PC-3 (cell line): ENCODE data around the gene PDZRN4. TPM values are rescaled to one million over a fixed set of nuclear protein-coding genes. Genes with fewer than 3 reads are reported as not detected.
A peak's percentile ranks its signal among the peaks of the same experiment; 100 is the strongest.

Source experiments
- ATAC-seq: fragments of 200-7000 bp; cut with Tn5 transposase; 2 replicates; pipeline ENCODE4 v1.9.1; 2020; ENCODE audit warnings: mild to moderate bottlenecking, moderate library complexity
- BruUV-seq: library from RNA; stranded (reverse); fragments of 400-500 nt; replicated peaks from 2 replicates; lab custom pipeline; 2021; lab: Mats Ljungman, UMichigan
- CTCF ChIA-PET: fragments of 300-600 bp; sonication (Branson Sonifier 250); formaldehyde crosslinking; loops from one replicate; lab custom pipeline; 2022; ENCODE audit warnings: antibody characterized with exemption; lab: Charles Lee
- POLR2A ChIA-PET: fragments of 300-600 bp; sonication (Branson Sonifier 250); formaldehyde crosslinking; loops from one replicate; lab custom pipeline; 2022; ENCODE audit warnings: antibody characterized with exemption; ENCODE audit not compliant: unreplicated experiment; lab: Charles Lee
- DNase-seq: peaks from one replicate; pipeline ENCODE4 v3.0.0-alpha.2; 2015
- H2AFZ ChIP-seq: fragments of 300-600 bp; sonication (generic); 2 replicates; pipeline ENCODE4 v1.6.0; 2016; ENCODE audit warnings: antibody characterized with exemption, low read length
- H3F3A ChIP-seq: fragments of 300-600 bp; sonication (generic); one replicate; pipeline ENCODE4 v1.6.0; 2017; ENCODE audit warnings: antibody characterized with exemption, low read length, control low read depth, mild to moderate bottlenecking; ENCODE audit not compliant: unreplicated experiment
- H3K27ac ChIP-seq: fragments of 300-600 bp; sonication (generic); 2 replicates; pipeline ENCODE4 v1.5.1; 2016; ENCODE audit warnings: mild to moderate bottlenecking, low read length
- H3K27me3 ChIP-seq: fragments of 300-600 bp; sonication (generic); 2 replicates; pipeline ENCODE4 v1.6.1; 2016; ENCODE audit warnings: low read length, mixed read lengths
- H3K36me3 ChIP-seq: fragments of 300-600 bp; sonication (generic); 2 replicates; pipeline ENCODE4 v1.6.1; 2016; ENCODE audit warnings: low read depth, mixed run types, low read length, mixed read lengths
- H3K4me1 ChIP-seq: fragments of 300-600 bp; sonication (generic); 2 replicates; pipeline ENCODE4 v1.5.1; 2016; ENCODE audit warnings: low read length; ENCODE audit not compliant: insufficient read depth
- H3K4me2 ChIP-seq: fragments of 300-600 bp; sonication (generic); 2 replicates; pipeline ENCODE4 v1.6.0; 2016; ENCODE audit warnings: low read length
- H3K4me3 ChIP-seq: fragments of 300-600 bp; sonication (generic); 2 replicates; pipeline ENCODE4 v1.5.1; 2016; ENCODE audit warnings: mild to moderate bottlenecking, low read length, mixed read lengths
- H3K79me2 ChIP-seq: fragments of 300-600 bp; sonication (generic); 2 replicates; pipeline ENCODE4 v1.6.1; 2017; ENCODE audit warnings: low read length, mixed read lengths
- H3K9ac ChIP-seq: fragments of 300-600 bp; sonication (generic); 2 replicates; pipeline ENCODE4 v1.6.0; 2016; ENCODE audit warnings: mild to moderate bottlenecking, low read length
- H3K9me2 ChIP-seq: fragments of 300-600 bp; sonication (generic); replicated peaks from 2 replicates; pipeline ENCODE4 v1.6.1; 2016; ENCODE audit warnings: mixed run types, low read length, mixed read lengths
- H3K9me3 ChIP-seq: fragments of 300-600 bp; sonication (generic); 2 replicates; pipeline ENCODE4 v1.6.1; 2016; ENCODE audit warnings: low read length, mixed read lengths
- H4K20me1 ChIP-seq: fragments of 300-600 bp; sonication (generic); 2 replicates; pipeline ENCODE4 v1.6.1; 2016; ENCODE audit warnings: low read length, mixed read lengths
- CTCF ChIP-seq: fragments of 300-600 bp; sonication (generic); conservative IDR thresholded peaks from 2 replicates; pipeline ENCODE4 v1.5.1; 2017; ENCODE audit warnings: antibody characterized with exemption, low read depth, mild to moderate bottlenecking, low read length
- EZH2 ChIP-seq: fragments of 300-600 bp; sonication (generic); IDR thresholded peaks from one replicate; pipeline ENCODE4 v1.6.1; 2017; ENCODE audit warnings: antibody characterized with exemption, mild to moderate bottlenecking, low read length; ENCODE audit not compliant: unreplicated experiment
- EZH2phosphoT487 ChIP-seq: fragments of 300-600 bp; sonication (generic); IDR thresholded peaks from 2 replicates; pipeline ENCODE4 v1.6.1; 2018; ENCODE audit warnings: mild to moderate bottlenecking, antibody characterized with exemption, low read length, borderline replicate concordance
- intact Hi-C: fragments of 100-400 bp; cut with micrococcal nuclease; formaldehyde crosslinking; loops from 2 replicates; pipeline ENCODE4 v1.9.0; 2023
- total RNA-seq: library from RNA; depleted of rRNA; stranded (reverse); fragments of >200 nt; gene quantifications from 2 replicates; pipeline ENCODE4 v1.2.3, GENCODE V29; 2014

The PDZRN4 gene
- total RNA-seq, 1 experiment from 2014 or later, result not detected

GRCh38 chr12:41418586-41418985 lies 230.5 kb downstream of the PDZRN4 start:
- no peaks in the 10 kb centered on the region for H3K36me3 ChIP-seq
- H3K79me2 ChIP-seq, result no peaks in the 10 kb centered on the region
- H3K27ac ChIP-seq, result no peak overlapping the region
- ATAC-seq, result no peak
- no TSS peak for BruUV-seq
- H3K9ac ChIP-seq, result no peak overlapping the region
- H3K9me2 ChIP-seq, result no peaks in the 10 kb centered on the region
- H2AFZ ChIP-seq, result no peak overlapping the region
- peaks cover 5% of the 10 kb centered on the region; the same call in 1 of the 2 replicates for H3K27me3 ChIP-seq
- H3K4me1 ChIP-seq, result no peaks in the 10 kb centered on the region
- no peaks in the 10 kb centered on the region for H3F3A ChIP-seq
- H3K4me3 ChIP-seq, result no peak overlapping the region
- intact Hi-C loops, result no loop called here
- ChIA-PET POLR2A (no interaction called here), CTCF (no interaction called here)
- H3K4me2 ChIP-seq, result no peak overlapping the region
- H4K20me1 ChIP-seq, result no peaks in the 10 kb centered on the region
- H3K9me3 ChIP-seq, result no peaks in the 10 kb centered on the region
- DNase-seq, result no peak
- TF ChIP-seq CTCF (no peak), EZH2 (no peak), EZH2phosphoT487 (no peak)

DNA sequence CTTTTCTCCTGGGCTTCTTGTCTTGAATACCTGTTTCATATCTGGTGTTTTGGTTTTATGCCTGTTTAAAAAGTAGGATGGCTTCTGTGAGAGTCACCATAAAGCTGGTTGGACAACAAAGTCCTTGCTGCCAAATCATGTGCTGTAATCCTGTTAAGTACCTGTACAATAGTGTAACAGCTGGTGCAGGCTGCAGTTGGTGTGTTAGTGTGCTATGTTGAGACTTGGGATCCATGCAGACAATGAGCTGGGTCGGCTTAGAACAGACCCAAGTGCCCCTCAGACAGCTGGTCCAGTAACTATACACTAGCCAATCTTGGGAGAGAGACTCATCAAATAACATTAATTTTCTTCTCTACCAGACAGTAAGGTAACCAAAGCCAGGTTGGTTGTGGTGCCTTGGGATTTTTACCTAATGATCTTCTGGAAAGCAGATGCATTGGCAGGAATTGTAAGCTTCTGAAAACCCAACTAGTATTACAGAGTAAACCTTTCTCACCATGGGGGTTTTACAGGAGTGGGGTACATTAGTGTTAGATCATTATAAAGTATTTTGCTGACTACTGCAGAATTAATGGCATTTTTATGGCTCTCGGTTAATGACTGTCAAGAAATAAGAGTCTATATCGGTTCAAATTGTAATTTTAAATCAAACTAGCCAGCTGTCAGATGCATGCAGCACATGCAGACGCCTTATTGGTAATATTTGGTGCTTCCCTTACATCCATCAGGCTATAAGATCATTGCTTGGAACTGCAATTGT lies 231.2 kb downstream of the PDZRN4 start:
- Histone ChIP-seq H3K9me3 (no peaks in the 10 kb centered on the region), H3K4me1 (no peaks in the 10 kb centered on the region), H3K36me3 (no peaks in the 10 kb centered on the region), H3K27me3 (peaks cover 5% of the 10 kb centered on the region; the same call in 1 of the 2 replicates), H3F3A (no peaks in the 10 kb centered on the region), H2AFZ (no peak overlapping the region), H4K20me1 (no peaks in the 10 kb centered on the region), H3K4me2 (no peak overlapping the region), H3K79me2 (no peaks in the 10 kb centered on the region), H3K9ac (no peak overlapping the region), H3K4me3 (no peak overlapping the region), H3K9me2 (no peaks in the 10 kb centered on the region), H3K27ac (no peak overlapping the region)
- intact Hi-C loops, result no loop called here
- CTCF ChIA-PET, result no interaction called here
- no TSS peak for BruUV-seq
- DNase-seq (no peak), ATAC-seq (no peak)
- TF ChIP-seq CTCF (no peak), EZH2 (no peak), EZH2phosphoT487 (no peak)
- POLR2A ChIA-PET, result no interaction called here

DNA sequence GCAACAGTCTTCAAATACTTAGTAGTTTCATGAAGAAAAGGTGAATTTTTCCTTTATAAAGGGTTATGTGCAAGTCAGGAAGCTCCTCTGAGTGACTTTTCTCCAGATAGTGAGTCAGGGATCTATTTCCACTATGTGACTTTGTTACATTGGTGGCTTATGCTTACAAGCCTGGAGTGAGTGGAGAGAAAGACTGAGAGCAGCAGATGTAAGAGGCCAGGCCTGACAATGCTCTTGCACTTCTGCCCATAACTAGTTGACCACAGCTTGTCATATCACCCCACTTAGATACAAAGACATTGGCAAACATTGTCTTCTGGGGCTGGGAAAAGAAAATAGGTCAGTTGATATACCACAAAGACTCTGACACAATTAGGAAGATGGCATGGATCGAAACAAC lies 236.5 kb downstream of the PDZRN4 start:
- Histone ChIP-seq H3K9me3 (no peaks in the 10 kb centered on the region), H3K4me3 (no peak overlapping the region), H3K9ac (no peak overlapping the region), H4K20me1 (no peaks in the 10 kb centered on the region), H2AFZ (no peak overlapping the region), H3K36me3 (no peaks in the 10 kb centered on the region), H3K27me3 (no peaks in the 10 kb centered on the region), H3F3A (no peaks in the 10 kb centered on the region), H3K27ac (peak overlapping the region; percentile 27), H3K79me2 (no peaks in the 10 kb centered on the region), H3K4me2 (no peak overlapping the region), H3K4me1 (no peaks in the 10 kb centered on the region), H3K9me2 (no peaks in the 10 kb centered on the region)
- POLR2A ChIA-PET, result interaction anchor here (0.6 kb wide), 1 partner anchor 121 kb away, joined by 4 read pairs; no protein-coding TSS in a partner anchor
- CTCF ChIA-PET, result interaction anchor here (0.7 kb wide), 1 partner anchor 15 kb away, joined by 3 read pairs; no protein-coding TSS in a partner anchor
- BruUV-seq, result no TSS peak
- TF ChIP-seq EZH2 (no peak), CTCF (no peak)
- no peak for DNase-seq
- intact Hi-C loops, result loop anchor here (10.0 kb wide), 2 partner anchors 120 to 150 kb away; no protein-coding TSS in a partner anchor
- ATAC-seq, result peak; percentile 81
